WTC11 (cell line): ENCODE results near the gene SLC12A8. TPM values are rescaled to one million over a fixed set of nuclear protein-coding genes. Genes with fewer than 3 reads are reported as not detected.

Source experiments
- ATAC-seq: fragments of 200-7000 bp; cut with Tn5 transposase; 2 replicates; pipeline ENCODE4 v1.10.0; 2021; ENCODE audit warnings: mild to moderate bottlenecking, moderate library complexity
- CTCF ChIA-PET: fragments of 300-600 bp; sonication (Branson Sonifier 250); formaldehyde crosslinking; loops from one replicate; lab custom pipeline; 2021; ENCODE audit warnings: antibody characterized with exemption; lab: Charles Lee
- POLR2A ChIA-PET: fragments of 350-600 bp; sonication (Branson Sonifier 250); formaldehyde crosslinking; loops from one replicate; lab custom pipeline; 2021; ENCODE audit warnings: antibody characterized with exemption; lab: Charles Lee
- DNase-seq: peaks from one replicate; pipeline ENCODE4 v3.0.0; 2021; ENCODE audit warnings: low spot score
- H3K27ac Mint-ChIP-seq: 2 replicates; pipeline ENCODE4 v1.8.0; 2021; ENCODE audit warnings: mixed read lengths
- H3K27me3 Mint-ChIP-seq: 2 replicates; pipeline ENCODE4 v1.8.0; 2021; ENCODE audit warnings: low read depth, mild to moderate bottlenecking, moderate library complexity, mixed read lengths
- H3K36me3 Mint-ChIP-seq: 2 replicates; pipeline ENCODE4 v1.8.0; 2021; ENCODE audit warnings: mixed read lengths
- H3K4me1 Mint-ChIP-seq: 2 replicates; pipeline ENCODE4 v1.8.0; 2022; ENCODE audit warnings: mixed read lengths
- H3K4me3 Mint-ChIP-seq: 2 replicates; pipeline ENCODE4 v1.8.0; 2021; ENCODE audit warnings: mild to moderate bottlenecking, moderate library complexity, mixed read lengths
- H3K9me3 Mint-ChIP-seq: 2 replicates; pipeline ENCODE4 v1.8.0; 2021; ENCODE audit warnings: mixed read lengths
- EMX1 ChIP-seq: fragments of 250-450 bp; sonication (Bioruptor Pico); IDR thresholded peaks from 2 replicates; pipeline ENCODE4 v1.8.0; 2021; ENCODE audit warnings: mild to moderate bottlenecking
- FOXP1 ChIP-seq: sonication (generic); formaldehyde crosslinking; IDR thresholded peaks from 2 replicates; pipeline ENCODE4 v1.8.0; 2022; ENCODE audit warnings: missing genetic modification reagents, mild to moderate bottlenecking, moderate library complexity, borderline replicate concordance
- GABPB1 ChIP-seq: sonication (generic); formaldehyde crosslinking; IDR thresholded peaks from 2 replicates; pipeline ENCODE4 v1.8.1; 2023; ENCODE audit warnings: mild to moderate bottlenecking, missing genetic modification reagents
- IRF2 ChIP-seq: sonication (generic); formaldehyde crosslinking; IDR thresholded peaks from 2 replicates; pipeline ENCODE4 v1.8.0; 2022; ENCODE audit warnings: low read depth, missing genetic modification reagents, borderline replicate concordance
- JAZF1 ChIP-seq: fragments of 250-450 bp; sonication (Bioruptor Pico); IDR thresholded peaks from 2 replicates; pipeline ENCODE4 v1.9.0; 2021; ENCODE audit warnings: moderate library complexity, mild to moderate bottlenecking, inconsistent platforms
- NFATC4 ChIP-seq: fragments of 250-450 bp; sonication (Bioruptor Pico); IDR thresholded peaks from 2 replicates; pipeline ENCODE4 v1.9.0; 2021; ENCODE audit warnings: mild to moderate bottlenecking
- NR1H2 ChIP-seq: sonication (generic); formaldehyde crosslinking; IDR thresholded peaks from 2 replicates; pipeline ENCODE4 v1.9.0; 2021; ENCODE audit warnings: mild to moderate bottlenecking, moderate library complexity, missing genetic modification reagents
- NR3C1 ChIP-seq: sonication (generic); formaldehyde crosslinking; conservative IDR thresholded peaks from 2 replicates; pipeline ENCODE4 v1.8.1; 2023; ENCODE audit warnings: low read depth, mild to moderate bottlenecking, missing genetic modification reagents
- RORB ChIP-seq: fragments of 250-450 bp; sonication (Bioruptor Pico); IDR thresholded peaks from 2 replicates; pipeline ENCODE4 v1.9.0; 2021; ENCODE audit warnings: mild to moderate bottlenecking
- ZNF138 ChIP-seq: sonication (generic); formaldehyde crosslinking; conservative IDR thresholded peaks from 2 replicates; pipeline ENCODE4 v1.8.1; 2022; ENCODE audit warnings: mild to moderate bottlenecking, moderate library complexity, missing genetic modification reagents
- ZNF219 ChIP-seq: sonication (generic); formaldehyde crosslinking; IDR thresholded peaks from 2 replicates; pipeline ENCODE4 v1.8.0; 2023; ENCODE audit warnings: missing genetic modification reagents, mild to moderate bottlenecking, borderline replicate concordance
- total RNA-seq: library from RNA; stranded (reverse); gene quantifications from 3 replicates; pipeline ENCODE4 v1.2.3, GENCODE V29; 2021
- TF ChIP-seq, protein P1 (sequence below): fragments of 250-450 bp; sonication (Bioruptor Pico); IDR thresholded peaks from 2 replicates; pipeline ENCODE4 v1.8.0; 2021; ENCODE audit warnings: mild to moderate bottlenecking
- TF ChIP-seq, protein P2 (sequence below): sonication (generic); formaldehyde crosslinking; IDR thresholded peaks from 2 replicates; pipeline ENCODE4 v1.8.1; 2022; ENCODE audit warnings: low read depth, mild to moderate bottlenecking, moderate library complexity, missing genetic modification reagents, borderline replicate concordance
- TF ChIP-seq, protein P3 (sequence below): sonication (generic); formaldehyde crosslinking; IDR thresholded peaks from 2 replicates; pipeline ENCODE4 v1.8.0; 2022; ENCODE audit warnings: mild to moderate bottlenecking, missing genetic modification reagents
- TF ChIP-seq, protein P4 (sequence below): sonication (generic); formaldehyde crosslinking; conservative IDR thresholded peaks from 2 replicates; pipeline ENCODE4 v1.8.1; 2023; ENCODE audit warnings: mild to moderate bottlenecking, low read depth, missing genetic modification reagents, moderate library complexity
- TF ChIP-seq, protein P5 (sequence below): fragments of 250-450 bp; sonication (Bioruptor Pico); IDR thresholded peaks from 2 replicates; pipeline ENCODE4 v1.9.0; 2021; ENCODE audit warnings: moderate library complexity, mild to moderate bottlenecking, inconsistent platforms, borderline replicate concordance

Gene SLC12A8
- total RNA-seq, 1 experiment from 2014 or later: 9.1 TPM

DNA sequence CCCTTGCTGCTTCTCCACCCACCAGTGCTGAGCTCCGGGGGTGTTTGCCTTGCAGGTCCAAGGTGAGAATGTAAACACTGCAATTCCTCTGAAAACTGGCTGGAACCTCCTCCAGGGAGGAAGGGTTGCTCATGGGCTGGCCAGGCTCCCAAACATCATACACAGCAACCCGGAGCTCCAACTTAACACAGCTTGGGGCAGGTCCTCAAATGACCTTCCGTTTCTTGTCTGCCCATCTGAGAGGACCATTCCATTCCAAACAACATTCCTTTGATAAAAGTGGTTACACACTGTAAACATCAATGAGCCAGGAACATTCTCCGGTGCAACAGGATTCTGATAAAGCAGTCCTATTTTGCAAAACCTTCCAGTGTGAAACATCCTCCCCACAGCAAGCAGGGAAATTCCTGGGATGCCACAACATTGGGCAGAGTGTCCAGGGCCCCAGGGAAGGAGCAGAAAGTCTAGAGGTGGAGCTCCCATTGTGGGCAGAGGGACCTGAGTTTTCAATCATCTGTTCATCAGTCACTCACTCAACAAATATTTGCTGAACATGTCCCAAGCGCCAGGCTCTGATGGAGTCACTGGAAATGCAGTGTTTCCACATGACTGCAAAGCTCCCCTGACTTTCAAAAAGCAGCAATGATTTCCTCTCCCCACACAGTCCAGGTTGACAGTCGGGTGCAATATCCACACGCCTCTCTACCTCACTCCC, 149.5 kb downstream of the SLC12A8 start:
- peaks cover 23% of the 10 kb centered on the region for H3K4me1 Mint-ChIP-seq
- ATAC-seq: peak; percentile 10; the same call in 1 of the 2 replicates
- TF ChIP-seq, protein P1, sequence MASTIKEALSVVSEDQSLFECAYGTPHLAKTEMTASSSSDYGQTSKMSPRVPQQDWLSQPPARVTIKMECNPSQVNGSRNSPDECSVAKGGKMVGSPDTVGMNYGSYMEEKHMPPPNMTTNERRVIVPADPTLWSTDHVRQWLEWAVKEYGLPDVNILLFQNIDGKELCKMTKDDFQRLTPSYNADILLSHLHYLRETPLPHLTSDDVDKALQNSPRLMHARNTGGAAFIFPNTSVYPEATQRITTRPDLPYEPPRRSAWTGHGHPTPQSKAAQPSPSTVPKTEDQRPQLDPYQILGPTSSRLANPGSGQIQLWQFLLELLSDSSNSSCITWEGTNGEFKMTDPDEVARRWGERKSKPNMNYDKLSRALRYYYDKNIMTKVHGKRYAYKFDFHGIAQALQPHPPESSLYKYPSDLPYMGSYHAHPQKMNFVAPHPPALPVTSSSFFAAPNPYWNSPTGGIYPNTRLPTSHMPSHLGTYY (CRISPR knock-in tag): no peak
- TF ChIP-seq NFATC4 (CRISPR knock-in tag) (no peak), GABPB1 (peak; percentile 60; the same call in 1 of the 2 replicates)
- TF ChIP-seq, all 79 proteins: peak for 1
- H3K27me3 Mint-ChIP-seq: peaks cover 25% of the 10 kb centered on the region
- H3K9me3 Mint-ChIP-seq: peaks cover 8% of the 10 kb centered on the region
- no peak overlapping the region for H3K27ac Mint-ChIP-seq
- H3K36me3 Mint-ChIP-seq: no peaks in the 10 kb centered on the region
- ChIA-PET CTCF (interaction anchor here (0.9 to 1.1 kb wide), 2 partner anchors 68 to 80 kb away, joined by 3 read pairs; no protein-coding TSS in a partner anchor), POLR2A (no interaction called here)
- DNase-seq: no peak
- no peak overlapping the region for H3K4me3 Mint-ChIP-seq

DNA sequence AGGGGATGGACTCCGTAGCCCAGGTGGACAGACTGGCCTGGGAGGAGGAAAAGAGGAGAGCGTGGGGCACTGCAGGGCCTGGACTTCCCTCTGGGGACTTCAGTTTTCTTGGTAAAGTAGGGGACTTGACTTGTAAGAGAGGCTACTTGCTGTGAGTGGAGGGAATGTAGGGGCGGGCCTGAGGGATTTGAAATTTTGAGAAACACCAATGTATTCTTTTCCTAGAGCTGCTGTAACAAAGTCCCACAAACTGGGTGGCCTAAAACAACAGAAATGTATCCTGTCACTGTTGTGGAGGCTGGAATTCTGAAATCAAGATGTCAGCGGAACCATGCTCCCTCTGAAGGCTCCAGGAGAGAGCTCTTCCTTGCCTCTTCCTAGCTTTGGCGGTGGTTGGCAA, 150.9 kb downstream of the SLC12A8 start:
- ChIA-PET POLR2A (no interaction called here), CTCF (interaction anchor here (1.4 kb wide), 1 partner anchor 9 kb away, joined by 4 read pairs; no protein-coding TSS in a partner anchor)
- no peak overlapping the region for H3K27ac Mint-ChIP-seq
- TF ChIP-seq EMX1 (no peak), IRF2 (no peak), ZNF138 (CRISPR knock-in tag) (no peak), FOXP1 (no peak)
- TF ChIP-seq, protein P2, sequence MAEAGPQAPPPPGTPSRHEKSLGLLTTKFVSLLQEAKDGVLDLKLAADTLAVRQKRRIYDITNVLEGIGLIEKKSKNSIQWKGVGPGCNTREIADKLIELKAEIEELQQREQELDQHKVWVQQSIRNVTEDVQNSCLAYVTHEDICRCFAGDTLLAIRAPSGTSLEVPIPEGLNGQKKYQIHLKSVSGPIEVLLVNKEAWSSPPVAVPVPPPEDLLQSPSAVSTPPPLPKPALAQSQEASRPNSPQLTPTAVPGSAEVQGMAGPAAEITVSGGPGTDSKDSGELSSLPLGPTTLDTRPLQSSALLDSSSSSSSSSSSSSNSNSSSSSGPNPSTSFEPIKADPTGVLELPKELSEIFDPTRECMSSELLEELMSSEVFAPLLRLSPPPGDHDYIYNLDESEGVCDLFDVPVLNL (CRISPR knock-in tag): no peak
- TF ChIP-seq, protein P3, sequence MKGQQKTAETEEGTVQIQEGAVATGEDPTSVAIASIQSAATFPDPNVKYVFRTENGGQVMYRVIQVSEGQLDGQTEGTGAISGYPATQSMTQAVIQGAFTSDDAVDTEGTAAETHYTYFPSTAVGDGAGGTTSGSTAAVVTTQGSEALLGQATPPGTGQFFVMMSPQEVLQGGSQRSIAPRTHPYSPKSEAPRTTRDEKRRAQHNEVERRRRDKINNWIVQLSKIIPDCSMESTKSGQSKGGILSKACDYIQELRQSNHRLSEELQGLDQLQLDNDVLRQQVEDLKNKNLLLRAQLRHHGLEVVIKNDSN (CRISPR knock-in tag): no peak
- TF ChIP-seq, all 79 proteins: peak for 0
- no peak overlapping the region for H3K4me3 Mint-ChIP-seq
- H3K9me3 Mint-ChIP-seq: peaks cover 8% of the 10 kb centered on the region
- ATAC-seq (no peak), DNase-seq (no peak)
- H3K27me3 Mint-ChIP-seq: peaks cover 38% of the 10 kb centered on the region
- no peaks in the 10 kb centered on the region for H3K36me3 Mint-ChIP-seq
- H3K4me1 Mint-ChIP-seq: peaks cover 18% of the 10 kb centered on the region

DNA sequence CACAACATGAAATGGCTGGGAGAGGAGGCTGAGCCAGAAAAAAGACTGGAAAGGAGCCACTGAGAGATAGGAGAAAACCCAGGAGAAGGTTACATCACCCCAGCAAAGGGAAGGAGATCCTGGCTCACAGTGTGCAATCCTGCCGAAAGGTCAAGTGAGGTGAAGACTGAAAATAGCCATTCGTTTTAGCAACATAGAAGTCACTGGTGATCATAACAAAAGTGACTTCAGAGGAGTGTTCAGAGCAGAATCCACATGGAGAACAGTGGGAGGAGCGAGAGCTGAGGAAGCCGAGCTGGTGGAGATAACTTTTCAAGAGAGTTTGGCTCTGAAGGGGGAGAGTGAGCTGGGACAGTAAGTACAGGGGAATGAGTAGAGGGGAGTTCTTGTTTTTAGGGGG, 151.4 kb downstream of the SLC12A8 start:
- Mint-ChIP-seq H3K9me3 (peaks cover 8% of the 10 kb centered on the region), H3K4me3 (no peak overlapping the region), H3K4me1 (peaks cover 20% of the 10 kb centered on the region), H3K27ac (no peak overlapping the region), H3K27me3 (peaks cover 43% of the 10 kb centered on the region), H3K36me3 (no peaks in the 10 kb centered on the region)
- POLR2A ChIA-PET: no interaction called here
- CTCF ChIA-PET: interaction anchor here (1.4 kb wide), 1 partner anchor 9 kb away, joined by 4 read pairs; no protein-coding TSS in a partner anchor
- no peak for ATAC-seq
- TF ChIP-seq, protein P2 (CRISPR knock-in tag): no peak
- TF ChIP-seq NR3C1 (no peak), RORB (CRISPR knock-in tag) (no peak), ZNF219 (no peak), JAZF1 (CRISPR knock-in tag) (no peak), NR1H2 (CRISPR knock-in tag) (no peak)
- TF ChIP-seq, protein P4, sequence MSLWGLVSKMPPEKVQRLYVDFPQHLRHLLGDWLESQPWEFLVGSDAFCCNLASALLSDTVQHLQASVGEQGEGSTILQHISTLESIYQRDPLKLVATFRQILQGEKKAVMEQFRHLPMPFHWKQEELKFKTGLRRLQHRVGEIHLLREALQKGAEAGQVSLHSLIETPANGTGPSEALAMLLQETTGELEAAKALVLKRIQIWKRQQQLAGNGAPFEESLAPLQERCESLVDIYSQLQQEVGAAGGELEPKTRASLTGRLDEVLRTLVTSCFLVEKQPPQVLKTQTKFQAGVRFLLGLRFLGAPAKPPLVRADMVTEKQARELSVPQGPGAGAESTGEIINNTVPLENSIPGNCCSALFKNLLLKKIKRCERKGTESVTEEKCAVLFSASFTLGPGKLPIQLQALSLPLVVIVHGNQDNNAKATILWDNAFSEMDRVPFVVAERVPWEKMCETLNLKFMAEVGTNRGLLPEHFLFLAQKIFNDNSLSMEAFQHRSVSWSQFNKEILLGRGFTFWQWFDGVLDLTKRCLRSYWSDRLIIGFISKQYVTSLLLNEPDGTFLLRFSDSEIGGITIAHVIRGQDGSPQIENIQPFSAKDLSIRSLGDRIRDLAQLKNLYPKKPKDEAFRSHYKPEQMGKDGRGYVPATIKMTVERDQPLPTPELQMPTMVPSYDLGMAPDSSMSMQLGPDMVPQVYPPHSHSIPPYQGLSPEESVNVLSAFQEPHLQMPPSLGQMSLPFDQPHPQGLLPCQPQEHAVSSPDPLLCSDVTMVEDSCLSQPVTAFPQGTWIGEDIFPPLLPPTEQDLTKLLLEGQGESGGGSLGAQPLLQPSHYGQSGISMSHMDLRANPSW (CRISPR knock-in tag): no peak
- TF ChIP-seq, protein P5, sequence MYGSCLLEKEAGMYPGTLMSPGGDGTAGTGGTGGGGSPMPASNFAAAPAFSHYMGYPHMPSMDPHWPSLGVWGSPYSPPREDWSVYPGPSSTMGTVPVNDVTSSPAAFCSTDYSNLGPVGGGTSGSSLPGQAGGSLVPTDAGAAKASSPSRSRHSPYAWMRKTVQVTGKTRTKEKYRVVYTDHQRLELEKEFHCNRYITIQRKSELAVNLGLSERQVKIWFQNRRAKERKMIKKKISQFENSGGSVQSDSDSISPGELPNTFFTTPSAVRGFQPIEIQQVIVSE (CRISPR knock-in tag): no peak
- no peak for DNase-seq
